IMR-90 (cell line): Measurements from ENCODE around the gene TTLL11. TPM values are rescaled to one million over a fixed set of nuclear protein-coding genes. Genes with fewer than 3 reads are reported as not detected.

Experiments
- ATAC-seq: fragments of 200-7000 bp; cut with Tn5 transposase; 2 replicates; pipeline ENCODE4 v1.9.1; 2020; ENCODE audit warnings: low read depth, mild to moderate bottlenecking, moderate library complexity
- BruUV-seq: library from RNA; stranded (reverse); fragments of 400-500 nt; replicated peaks from 2 replicates; lab custom pipeline; 2021; lab: Mats Ljungman, UMichigan
- CTCF ChIA-PET: fragments of 300-600 bp; formaldehyde crosslinking; extraction: SDS; loops from one replicate; lab custom pipeline; 2021; ENCODE audit warnings: antibody characterized with exemption; lab: Yijun Ruan, JAX
- POLR2A ChIA-PET: fragments of 300-600 bp; sonication (Branson Sonifier 250); formaldehyde crosslinking; loops from one replicate; lab custom pipeline; 2022; ENCODE audit warnings: antibody characterized with exemption; ENCODE audit not compliant: unreplicated experiment; lab: Charles Lee
- DNase-seq: peaks from one replicate; pipeline ENCODE4 v3.0.0; 2013
- H2AFZ ChIP-seq: replicated peaks from 2 replicates; pipeline ENCODE3; 2013; ENCODE audit warnings: low read length, mild to moderate bottlenecking; ENCODE audit not compliant: poor library complexity
- H2AK5ac ChIP-seq: 2 replicates; pipeline ENCODE4 v1.6.1; 2013; ENCODE audit warnings: low read depth, low read length, inconsistent platforms
- H2AK9ac ChIP-seq: replicated peaks from 2 replicates; pipeline ENCODE3; 2013; ENCODE audit warnings: mild to moderate bottlenecking, low read depth, low read length, moderate library complexity; ENCODE audit not compliant: poor library complexity
- H2BK120ac ChIP-seq: 2 replicates; pipeline ENCODE4 v1.6.1; 2013; ENCODE audit warnings: low read depth, low read length, inconsistent platforms
- H2BK15ac ChIP-seq: 3 replicates; pipeline ENCODE4 v1.6.1; 2013; ENCODE audit warnings: low read depth, low read length, inconsistent platforms
- H2BK20ac ChIP-seq: 2 replicates; pipeline ENCODE4 v1.6.1; 2013; ENCODE audit warnings: low read depth, mild to moderate bottlenecking, inconsistent platforms, low read length, moderate library complexity
- H2BK5ac ChIP-seq: 2 replicates; pipeline ENCODE4 v1.6.1; 2013; ENCODE audit warnings: mild to moderate bottlenecking, low read depth, low read length, inconsistent platforms; ENCODE audit not compliant: poor library complexity, severe bottlenecking
- H3K14ac ChIP-seq: replicated peaks from 2 replicates; pipeline ENCODE4 v1.6.1; 2013; ENCODE audit warnings: low read depth, low read length, inconsistent platforms
- H3K18ac ChIP-seq: 2 replicates; pipeline ENCODE4 v1.6.1; 2013; ENCODE audit warnings: low read depth, low read length, control low read depth
- H3K23ac ChIP-seq: 2 replicates; pipeline ENCODE4 v1.6.1; 2013; ENCODE audit warnings: low read depth, low read length, inconsistent platforms
- H3K27ac ChIP-seq: 2 replicates; pipeline ENCODE4 v1.5.1; 2013; ENCODE audit warnings: mild to moderate bottlenecking, control low read depth, low read length; ENCODE audit not compliant: insufficient read depth
- H3K27me3 ChIP-seq: 2 replicates; pipeline ENCODE4 v1.6.1; 2013; ENCODE audit warnings: low read length; ENCODE audit not compliant: control insufficient read depth, insufficient read depth
- H3K36me3 ChIP-seq: 2 replicates; pipeline ENCODE4 v1.6.1; 2013; ENCODE audit warnings: low read length, mixed read lengths; ENCODE audit not compliant: control insufficient read depth, insufficient read depth
- H3K4ac ChIP-seq: 2 replicates; pipeline ENCODE4 v1.6.1; 2013; ENCODE audit warnings: low read depth, low read length, inconsistent platforms
- H3K4me1 ChIP-seq: 2 replicates; pipeline ENCODE4 v1.6.1; 2013; ENCODE audit warnings: low read length, mixed read lengths; ENCODE audit not compliant: control insufficient read depth, insufficient read depth
- H3K4me2 ChIP-seq: 2 replicates; pipeline ENCODE4 v1.6.1; 2013; ENCODE audit warnings: low read depth, mild to moderate bottlenecking, control low read depth, low read length, moderate library complexity
- H3K4me3 ChIP-seq: 2 replicates; pipeline ENCODE4 v1.5.1; 2013; ENCODE audit warnings: low read depth, mild to moderate bottlenecking, control low read depth, low read length, moderate library complexity; ENCODE audit not compliant: insufficient read depth
- H3K56ac ChIP-seq: 2 replicates; pipeline ENCODE4 v1.6.1; 2013; ENCODE audit warnings: low read length, inconsistent platforms; ENCODE audit not compliant: insufficient read depth; ENCODE audit errors: extremely low read depth
- H3K79me1 ChIP-seq, 2 experiments: 2 replicates each; pipeline ENCODE4 v1.6.1; 2013; ENCODE audit warnings: low read length in 2 of 2, inconsistent platforms in 1 of 2, low read depth in 1 of 2
- H3K9ac ChIP-seq: 2 replicates; pipeline ENCODE4 v1.6.1; 2013; ENCODE audit warnings: low read depth, low read length, control low read depth
- H3K9me1 ChIP-seq: 2 replicates; pipeline ENCODE4 v1.6.1; 2013; ENCODE audit warnings: low read length, inconsistent platforms; ENCODE audit not compliant: insufficient read depth
- H3K9me3 ChIP-seq: 2 replicates; pipeline ENCODE4 v1.6.1; 2013; ENCODE audit warnings: low read length; ENCODE audit not compliant: control insufficient read depth, insufficient read depth
- H4K20me1 ChIP-seq: 2 replicates; pipeline ENCODE4 v1.6.1; 2013; ENCODE audit warnings: low read length, inconsistent platforms; ENCODE audit not compliant: insufficient read depth
- H4K5ac ChIP-seq: 2 replicates; pipeline ENCODE4 v1.6.1; 2013; ENCODE audit warnings: mild to moderate bottlenecking, low read depth, low read length, control low read depth
- H4K8ac ChIP-seq, 2 experiments: 2 replicates each; pipeline ENCODE4 v1.6.1; 2013; ENCODE audit warnings: low read depth in 2 of 2, low read length in 2 of 2, control low read depth in 1 of 2, inconsistent platforms in 1 of 2
- H4K91ac ChIP-seq: 2 replicates; pipeline ENCODE4 v1.6.1; 2013; ENCODE audit warnings: low read depth, low read length, inconsistent platforms; ENCODE audit not compliant: insufficient read depth
- BHLHE40 ChIP-seq: fragments of 150-350 bp; IDR thresholded peaks from 2 replicates; pipeline ENCODE4 v1.6.1; 2016; ENCODE audit warnings: mild to moderate bottlenecking, low read depth, low read length
- CEBPB ChIP-seq: IDR thresholded peaks from 2 replicates; pipeline ENCODE4 v1.6.1; 2012; ENCODE audit warnings: low read depth, low read length, improper control_type of control experiment
- CHD1 ChIP-seq: IDR thresholded peaks from 2 replicates; pipeline ENCODE4 v1.6.1; 2012; ENCODE audit warnings: low read depth, low read length, improper control_type of control experiment
- FOS ChIP-seq: fragments of 150-350 bp; IDR thresholded peaks from 2 replicates; pipeline ENCODE4 v1.6.1; 2016; ENCODE audit warnings: low read depth, low read length
- NFE2L2 ChIP-seq: fragments of 150-350 bp; IDR thresholded peaks from 2 replicates; pipeline ENCODE4 v1.6.1; 2016; ENCODE audit warnings: low read depth, mild to moderate bottlenecking, low read length
- RCOR1 ChIP-seq: IDR thresholded peaks from 2 replicates; pipeline ENCODE4 v1.6.1; 2012; ENCODE audit warnings: mild to moderate bottlenecking, low read length, improper control_type of control experiment; ENCODE audit not compliant: insufficient replicate concordance
- RFX5 ChIP-seq: IDR thresholded peaks from 2 replicates; pipeline ENCODE4 v1.8.0; 2012; ENCODE audit warnings: low read depth, mild to moderate bottlenecking, low read length, moderate library complexity
- WGBS, 2 experiments: methylation state at CpG; one replicate each; pipeline versions ENCODE4 v1.1.5 to v1.1.7; 2013; ENCODE audit warnings: missing lambda C conversion rate in 2 of 2; ENCODE audit not compliant: insufficient read length in 1 of 2; ENCODE audit errors: extremely low coverage in 2 of 2; 5-methylcytosine and 5-hydroxymethylcytosine counted together
- dilution Hi-C: fragments of 300-500 bp; cut with HindIII; formaldehyde crosslinking; loops from one replicate; pipeline ENCODE4 v1.14.3; 2018; ENCODE audit warnings: low sequenced_read_pairs; ENCODE audit not compliant: unreplicated experiment
- in situ Hi-C: fragments of 300-500 bp; cut with MboI; formaldehyde crosslinking; loops from 3 replicates; pipeline ENCODE4 v1.14.3; 2019; ENCODE audit warnings: low sequenced_read_pairs, inconsistent platforms, mixed read lengths
- intact Hi-C: fragments of 100-400 bp; cut with micrococcal nuclease; formaldehyde crosslinking; loops from 2 replicates; pipeline ENCODE4 v1.10.0; 2022
- polyA plus RNA-seq, 3 experiments: library from polyadenylated mRNA; depleted of rRNA; stranded (reverse); fragments of >200 nt; gene quantifications; 2 replicates each; pipeline ENCODE4 v1.2.3, GENCODE V29; 2012; ENCODE audit warnings: low replicate concordance in 1 of 3
- total RNA-seq: library from RNA; depleted of rRNA; stranded (reverse); fragments of >200 nt; gene quantifications from 2 replicates; pipeline ENCODE4 v1.2.3, GENCODE V29; 2012

Gene TTLL11
- total and polyA plus RNA-seq, 2 of the 4 experiments (the other 2 are of a cell fraction) = 2.0 to 4.6 TPM

DNA sequence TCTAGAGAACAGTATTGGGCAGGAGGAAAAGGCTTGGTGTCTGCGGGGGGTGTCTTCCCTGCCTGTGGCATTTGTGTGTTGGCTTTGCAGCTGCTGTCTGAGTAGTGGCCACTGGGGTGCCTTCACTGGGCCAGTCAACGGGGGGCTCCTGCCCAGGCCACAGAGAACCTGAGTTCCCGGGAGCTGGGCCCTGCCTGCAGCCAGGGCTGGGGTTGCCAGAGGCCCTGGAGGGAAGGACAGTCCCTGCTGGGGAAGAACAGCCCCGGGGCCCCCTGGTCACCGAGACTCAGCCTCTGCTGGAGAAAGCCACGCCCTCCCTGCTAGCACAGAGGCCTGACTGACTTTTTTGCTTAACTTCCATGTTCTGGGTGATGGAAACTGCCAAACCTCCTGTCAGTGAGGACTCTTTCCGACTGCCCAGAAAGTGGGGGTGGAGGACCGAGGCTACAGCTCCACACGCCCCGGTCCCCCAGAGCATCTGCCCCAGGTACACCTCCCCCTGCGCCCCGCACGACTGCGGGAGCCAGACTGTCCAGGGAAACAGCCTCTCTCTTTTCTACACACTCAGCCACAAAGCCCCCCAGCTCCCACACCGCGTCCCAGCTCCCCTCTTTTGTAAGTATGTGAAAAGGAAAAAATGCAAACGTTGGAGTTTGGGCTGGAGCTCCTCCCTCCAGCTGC lies 308.2 kb downstream of the TTLL11 start:
- no peak overlapping the region for H3K14ac ChIP-seq
- no peak overlapping the region for H3K4ac ChIP-seq
- in situ Hi-C loops (no loop called here), intact Hi-C loops (no loop called here), dilution Hi-C loops (no loop called here)
- H3K56ac ChIP-seq = no peak overlapping the region
- H3K27me3 ChIP-seq = no peaks in the 10 kb centered on the region
- no peak overlapping the region for H3K9ac ChIP-seq
- H3K4me1 ChIP-seq = no peaks in the 10 kb centered on the region; the same call in 1 of the 2 replicates
- no peaks in the 10 kb centered on the region for H3K9me1 ChIP-seq
- H3K4me3 ChIP-seq = no peak overlapping the region
- H3K36me3 ChIP-seq = peaks cover 44% of the 10 kb centered on the region
- H4K20me1 ChIP-seq = no peaks in the 10 kb centered on the region
- peaks cover 0 to under 1% of the 10 kb centered on the region in 2 experiments; a peak in 1 of 4 replicates for H3K79me1 ChIP-seq
- ChIA-PET CTCF (interaction anchor here (1.3 kb wide), 1 partner anchor 12 kb away, joined by 3 read pairs; no protein-coding TSS in a partner anchor), POLR2A (no interaction called here)
- no peak overlapping the region for H3K18ac ChIP-seq
- no peak overlapping the region for H2AK5ac ChIP-seq
- TSS peak; percentile 77 for BruUV-seq
- no peaks in the 10 kb centered on the region for H3K9me3 ChIP-seq
- ATAC-seq (peak; percentile 61), DNase-seq (no peak)
- no peak overlapping the region for H4K91ac ChIP-seq
- H2BK15ac ChIP-seq = no peak overlapping the region
- no peak overlapping the region for H3K27ac ChIP-seq
- no CpG with 5 or more reads among the region's 17 CpGs for WGBS, 2 experiments
- no peak overlapping the region for H3K23ac ChIP-seq
- no peak overlapping the region for H4K5ac ChIP-seq
- H2AK9ac ChIP-seq = peak overlapping the region; percentile 56
- no peak overlapping the region for H2AFZ ChIP-seq
- no peak overlapping the region for H2BK5ac ChIP-seq
- H3K4me2 ChIP-seq = no peak overlapping the region
- TF ChIP-seq RFX5 = no peak
- TF ChIP-seq RCOR1 = no peak
- no peak for TF ChIP-seq CHD1
- TF ChIP-seq BHLHE40 = no peak
- no peak for TF ChIP-seq NFE2L2
- TF ChIP-seq FOS = no peak
- no peak for TF ChIP-seq CEBPB
- H2BK120ac ChIP-seq = no peak overlapping the region
- no peak overlapping the region for H2BK20ac ChIP-seq
- H4K8ac ChIP-seq = no peak overlapping the region
